Kasumi-1 (cell line): Measurements from ENCODE around the gene EFCAB5.
A peak's percentile ranks its signal among the peaks of the same experiment; 100 is the strongest.
"Not testable (repeated sequence)": the region's sequence is repeated elsewhere in the genome, so short reads cannot be mapped to it uniquely, and the experiment has no call there.

ENCODE experiments used
- DNase-seq, 2 experiments: peaks; one replicate each; lab custom pipeline; 2025; lab: John Stamatoyannopoulos, UW

Gene EFCAB5

DNA sequence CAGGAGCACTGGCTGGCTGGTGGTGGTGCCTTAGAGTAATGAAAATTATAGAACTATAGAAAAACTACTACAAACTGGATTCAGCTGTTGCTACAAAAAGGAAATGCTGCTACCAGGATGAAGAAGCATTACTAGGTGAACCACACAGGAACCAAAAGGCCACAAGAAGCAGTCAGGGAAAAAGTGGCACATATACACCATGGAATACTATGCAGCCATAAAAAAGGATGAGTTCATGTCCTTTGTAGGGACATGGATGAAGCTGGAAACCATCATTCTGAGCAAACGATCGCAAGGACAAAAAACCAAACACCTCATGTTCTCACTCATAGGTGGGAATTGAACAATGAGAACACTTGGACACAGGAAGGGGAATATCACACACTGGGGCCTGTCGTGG, 5.5 kb upstream of the EFCAB5 start:
- not testable (repeated sequence) for DNase-seq

DNA sequence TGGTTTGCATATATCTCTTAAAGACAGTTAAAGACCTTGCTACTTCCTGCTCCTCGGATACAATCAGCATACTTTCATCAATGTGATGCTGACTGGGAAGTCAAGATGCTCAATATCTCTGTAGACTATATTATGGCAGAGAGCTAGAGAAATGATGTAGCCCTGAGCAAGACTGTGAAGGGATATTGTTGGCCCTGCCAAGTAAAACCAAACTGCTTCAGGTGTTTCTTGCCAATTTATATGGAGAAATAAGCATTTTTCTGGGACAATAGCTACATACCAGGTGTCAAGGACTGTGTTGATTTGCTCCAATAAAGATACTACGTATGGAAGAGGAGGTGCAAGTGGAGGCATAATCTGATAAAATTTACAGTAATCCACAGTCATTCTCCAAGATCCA, 4.7 kb upstream of the EFCAB5 start:
- no peak for DNase-seq

DNA sequence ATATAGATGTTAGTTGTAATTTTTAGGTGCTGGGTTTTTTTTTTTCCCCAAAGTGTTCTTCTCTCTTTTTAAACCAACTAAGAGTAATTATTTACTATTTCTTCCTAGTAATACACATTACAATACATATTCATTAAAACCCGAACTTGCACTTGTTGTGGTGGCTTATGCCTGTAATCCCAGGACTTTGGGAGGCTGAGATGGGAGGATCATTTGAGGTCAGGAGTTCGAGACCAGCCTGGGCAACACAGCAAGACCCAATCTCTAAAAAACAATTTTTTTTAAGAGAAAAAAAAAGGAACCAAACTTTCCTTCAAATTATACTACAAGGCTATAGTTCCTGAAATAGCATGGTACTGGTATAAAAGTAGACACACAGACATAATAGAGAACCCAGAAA, 3.8 kb downstream of the EFCAB5 start:
- DNase-seq: no peak

DNA sequence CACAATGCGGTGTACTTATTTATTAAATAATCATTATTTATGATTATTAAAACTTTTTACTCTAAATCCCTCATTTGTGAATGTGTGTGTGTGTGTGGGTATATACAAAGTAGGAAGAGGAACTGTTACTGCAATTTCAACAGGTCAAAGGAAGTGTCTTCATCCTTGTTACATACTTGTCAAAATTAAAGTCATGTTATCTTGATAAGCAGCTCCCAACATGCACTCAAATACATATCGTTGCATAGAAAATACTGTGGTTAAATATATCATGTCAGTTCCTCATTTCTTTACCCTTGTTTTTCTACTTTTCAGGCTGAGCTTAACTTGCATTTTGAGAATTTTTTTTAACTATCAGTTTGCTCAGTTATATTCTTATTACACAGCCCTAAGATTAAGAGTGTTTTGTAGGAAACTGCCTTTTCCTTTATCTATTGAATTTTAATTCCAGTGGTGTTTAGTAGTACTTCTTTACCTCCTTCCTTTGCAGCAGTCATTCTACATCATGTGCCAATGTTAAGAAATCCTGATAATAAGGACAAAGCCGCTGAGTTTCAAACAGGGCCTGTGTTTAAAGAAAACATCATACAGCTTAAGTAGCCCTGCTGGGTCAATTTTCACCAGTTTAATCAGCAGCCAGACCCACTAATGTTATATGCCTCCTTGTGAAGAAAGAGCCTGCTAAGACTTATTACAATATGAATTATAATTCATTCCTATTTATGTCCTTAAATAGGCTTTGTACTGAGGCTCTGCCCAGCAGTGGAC, 7.2 kb downstream of the EFCAB5 start:
- DNase-seq: peak; percentile 87 to 88

DNA sequence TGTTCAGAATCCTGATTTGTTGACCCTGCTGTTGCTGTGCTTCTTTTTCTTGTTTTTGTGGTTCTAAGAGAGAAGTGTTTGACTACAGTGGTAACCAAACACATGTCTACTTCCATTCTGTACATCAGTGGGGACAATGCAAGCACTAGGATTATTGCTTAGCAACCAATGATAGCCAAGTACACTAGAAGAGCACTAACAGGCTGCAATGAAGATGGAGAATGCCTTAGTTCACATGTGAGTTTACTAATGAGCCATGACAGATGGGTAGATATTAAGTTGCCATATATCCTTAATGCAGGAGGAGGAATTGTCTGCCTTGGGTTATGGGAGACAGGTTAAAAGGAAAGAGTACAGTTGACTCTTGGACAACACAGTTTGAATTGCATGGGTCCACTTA, 8.3 kb downstream of the EFCAB5 start:
- DNase-seq: no peak

DNA sequence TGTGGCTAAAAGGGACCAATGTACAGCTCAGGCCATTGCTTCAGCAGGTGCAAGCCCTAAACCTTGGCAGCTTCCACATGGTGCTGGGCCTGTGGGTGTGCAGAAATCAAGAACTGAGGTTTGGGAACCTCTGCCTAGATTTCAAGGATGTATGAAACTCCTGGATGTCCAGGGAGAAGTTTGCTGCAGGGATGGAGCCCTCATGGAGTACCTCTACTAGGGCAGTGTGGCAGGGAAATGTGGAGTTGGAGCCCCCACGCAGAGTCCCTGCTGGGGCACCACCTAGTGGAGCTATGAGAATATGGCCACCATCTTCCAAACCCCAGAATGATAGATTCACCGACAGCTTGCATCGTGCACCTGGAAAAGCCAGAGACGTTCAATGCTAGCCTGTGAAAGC, 13.0 kb downstream of the EFCAB5 start:
- no peak for DNase-seq

DNA sequence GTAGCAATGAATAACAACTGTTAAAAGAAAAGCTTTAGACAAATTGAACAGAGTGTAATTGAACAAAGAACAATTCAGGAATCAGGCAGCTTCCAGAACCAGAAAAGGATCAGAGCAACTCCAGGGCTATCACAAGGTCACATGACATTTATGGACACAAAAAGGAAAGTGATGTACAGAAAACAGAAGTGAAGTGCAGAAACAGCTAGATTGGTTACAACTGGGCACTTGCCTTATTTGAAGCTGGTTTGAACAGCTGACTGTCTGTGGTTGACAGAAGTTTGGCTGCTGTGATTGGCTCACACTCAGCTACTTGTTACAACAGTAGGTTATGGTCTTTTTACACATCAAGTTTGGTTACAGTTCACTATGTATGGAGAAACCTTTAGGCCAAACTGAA, 14.8 kb downstream of the EFCAB5 start:
- no peak for DNase-seq

DNA sequence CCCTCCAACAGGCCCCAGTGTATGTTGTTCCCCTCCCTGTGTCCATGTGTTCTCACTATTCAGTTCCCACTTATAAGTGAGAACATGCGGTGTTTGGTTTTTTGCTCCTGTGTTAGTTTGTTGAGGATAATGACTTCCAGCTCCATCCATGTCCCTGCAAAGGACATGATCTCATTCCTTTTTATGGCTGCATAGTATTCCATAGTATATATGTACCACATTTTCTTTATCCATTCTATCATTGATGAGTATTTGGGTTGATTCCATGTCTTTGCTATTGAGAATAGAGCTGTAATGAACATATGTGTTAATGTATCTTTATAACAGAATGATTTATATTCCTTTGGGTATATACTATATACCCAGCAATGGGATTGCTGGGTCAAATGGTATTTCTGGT, 16.1 kb downstream of the EFCAB5 start:
- DNase-seq: not testable (repeated sequence)

DNA sequence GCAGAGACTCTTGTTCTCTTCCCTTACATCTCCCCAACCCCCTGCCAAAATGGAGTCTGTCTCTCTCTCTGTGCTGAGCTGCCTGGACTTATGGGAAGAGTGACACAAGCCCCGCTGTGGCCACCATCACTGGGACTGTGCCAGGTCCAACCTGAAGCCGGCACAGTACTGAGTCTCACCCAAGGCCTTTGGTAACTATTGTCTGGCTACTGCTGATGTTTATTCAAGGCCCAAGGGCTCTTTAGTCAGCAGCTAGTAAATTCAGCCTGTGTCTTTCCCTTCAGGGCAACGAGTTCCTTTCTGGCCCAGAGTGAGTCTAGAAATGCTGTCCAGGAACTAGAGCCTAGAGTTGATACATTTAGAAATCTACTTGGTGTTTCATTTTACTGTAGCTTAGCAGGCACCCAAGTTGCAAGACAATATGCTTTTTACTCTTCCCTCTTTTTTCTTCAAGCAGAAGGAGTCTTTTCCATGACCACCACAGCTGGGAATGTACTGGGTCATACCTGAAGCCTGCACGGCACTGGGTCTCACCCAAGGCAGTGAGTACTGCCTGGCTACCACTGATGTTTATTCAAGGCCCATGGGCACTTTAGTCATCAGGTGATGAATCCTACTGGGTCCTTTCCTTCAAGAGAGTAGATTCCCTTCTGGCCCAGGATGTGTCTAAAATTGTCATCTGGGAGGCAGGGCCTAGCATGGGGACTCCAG, 17.7 kb downstream of the EFCAB5 start:
- DNase-seq: no peak

DNA sequence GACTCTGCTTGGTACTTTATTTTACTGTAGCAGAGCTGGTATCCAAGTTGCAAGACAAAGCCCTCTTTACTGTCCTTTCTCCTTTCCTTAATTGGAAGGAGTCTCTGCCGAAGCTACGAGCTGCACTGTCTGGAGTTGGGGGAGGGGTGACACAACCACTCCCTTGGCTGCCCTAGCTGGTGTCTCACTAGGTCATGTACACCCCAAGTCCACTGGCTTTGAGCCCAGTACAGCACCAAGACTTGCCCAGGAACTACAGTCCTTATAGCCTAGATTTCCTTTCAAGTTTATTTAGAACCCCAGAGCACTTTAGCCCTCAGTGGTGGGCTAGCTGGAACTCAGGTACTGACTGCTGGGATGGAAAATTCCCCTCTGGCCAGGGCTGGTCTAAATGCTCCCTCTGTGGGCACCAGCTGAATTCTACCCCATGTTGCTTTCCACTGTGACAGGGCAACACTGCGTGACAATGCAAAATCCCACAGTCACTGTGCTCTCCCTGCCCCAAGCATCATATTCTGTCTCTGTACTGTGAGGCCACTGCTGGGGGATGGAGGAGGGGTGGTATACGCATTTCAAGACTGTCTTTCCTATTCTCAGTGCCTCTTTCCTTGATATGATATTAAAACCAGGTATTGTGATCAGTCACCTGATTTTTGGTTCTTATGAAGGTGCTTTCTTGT, 18.4 kb downstream of the EFCAB5 start:
- no peak for DNase-seq

DNA sequence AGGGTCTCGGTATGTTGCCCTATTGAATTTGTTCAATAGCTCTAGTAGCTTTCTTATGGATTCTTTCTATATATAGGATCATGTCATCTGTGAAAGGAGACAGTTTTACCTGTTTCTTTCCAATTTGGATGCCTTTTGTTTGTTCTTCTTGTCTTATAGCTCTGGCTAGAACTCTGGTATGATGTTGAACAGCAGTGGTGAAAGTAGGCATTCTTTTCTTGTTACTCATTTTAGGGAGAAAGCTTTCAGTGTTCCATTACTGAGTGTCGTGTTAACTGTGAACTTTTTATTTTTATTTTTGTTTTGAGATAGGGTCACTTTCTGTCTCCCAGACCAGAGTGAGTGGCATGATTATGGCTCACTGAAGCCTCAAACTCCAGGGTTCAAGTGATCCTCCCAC, 21.2 kb downstream of the EFCAB5 start:
- DNase-seq: no peak

DNA sequence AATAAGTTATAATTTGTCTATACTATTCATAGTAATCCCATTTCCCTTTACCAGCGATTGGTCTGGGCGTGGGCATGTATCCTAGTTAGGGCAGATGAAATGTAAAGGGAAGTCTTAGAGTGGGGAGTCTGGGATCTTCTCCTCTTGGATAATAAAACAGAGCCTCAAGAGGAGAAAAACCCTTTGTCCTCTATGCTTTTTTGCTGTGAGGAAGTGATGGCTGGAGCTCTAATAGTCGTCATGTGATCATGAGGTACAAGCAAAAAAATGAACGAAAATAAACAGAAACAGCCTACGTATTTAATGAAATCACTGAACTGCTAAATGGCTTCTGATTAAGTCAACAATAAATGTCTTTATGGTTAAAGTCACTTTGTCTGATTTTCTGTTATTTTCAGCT, 26.8 kb downstream of the EFCAB5 start:
- DNase-seq: no peak

DNA sequence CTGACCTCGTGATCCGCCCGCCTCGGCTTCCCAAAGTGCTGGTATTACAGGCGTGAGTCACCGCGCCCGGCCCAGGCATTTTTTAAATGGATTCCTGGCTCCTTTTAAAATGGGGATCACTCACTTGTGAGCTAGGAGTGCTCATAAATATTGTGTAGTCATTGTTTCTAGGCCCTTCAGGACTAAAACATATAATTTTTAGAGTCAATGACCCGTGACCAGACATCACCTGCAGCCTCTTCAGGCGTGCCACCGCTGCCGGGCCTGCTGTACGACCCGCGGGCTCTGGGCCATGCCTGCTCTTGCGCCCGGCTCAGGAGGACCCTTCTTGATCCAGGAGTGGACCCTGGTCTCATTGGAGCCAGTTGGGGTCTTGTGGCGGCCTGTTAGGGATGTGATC, 30.8 kb downstream of the EFCAB5 start:
- DNase-seq: no peak

DNA sequence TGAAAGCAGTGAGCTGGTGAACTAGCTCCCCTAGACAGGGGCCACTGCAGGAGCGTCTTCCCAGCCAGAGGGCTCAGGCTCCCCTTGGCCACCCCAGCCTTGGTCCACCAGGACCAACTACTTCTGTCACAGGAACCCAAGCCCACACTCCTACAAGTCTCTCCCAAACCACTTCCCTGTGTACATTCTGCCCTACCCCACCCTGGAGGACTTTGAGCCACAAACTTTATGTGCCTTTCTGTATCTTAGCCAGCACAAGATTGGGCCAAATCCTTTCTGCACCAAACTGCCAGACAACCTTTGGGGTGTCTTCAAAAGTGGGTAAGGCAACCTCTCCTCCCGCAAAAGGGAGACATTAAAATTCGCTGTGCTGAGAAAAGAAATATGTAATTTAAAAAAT, 31.6 kb downstream of the EFCAB5 start:
- no peak for DNase-seq

DNA sequence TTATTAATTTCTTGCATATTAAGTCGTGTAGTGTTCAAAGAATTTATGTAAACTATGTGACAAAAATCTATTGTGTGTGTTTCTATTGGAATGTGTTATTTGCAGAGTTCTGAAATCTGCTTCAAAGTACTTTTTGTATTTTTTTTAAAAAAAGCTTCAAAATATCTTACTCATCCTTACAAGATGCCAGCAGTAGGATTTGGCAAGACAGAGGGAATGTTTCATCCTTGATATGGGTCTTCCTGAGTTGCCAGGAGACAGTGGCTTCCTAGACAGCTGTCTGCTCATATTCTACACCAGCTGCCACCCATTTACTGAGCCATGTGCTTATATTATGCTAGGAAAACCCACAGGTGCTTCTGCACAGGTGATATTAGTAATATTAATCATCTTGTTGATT, 36.4 kb downstream of the EFCAB5 start:
- DNase-seq: no peak

DNA sequence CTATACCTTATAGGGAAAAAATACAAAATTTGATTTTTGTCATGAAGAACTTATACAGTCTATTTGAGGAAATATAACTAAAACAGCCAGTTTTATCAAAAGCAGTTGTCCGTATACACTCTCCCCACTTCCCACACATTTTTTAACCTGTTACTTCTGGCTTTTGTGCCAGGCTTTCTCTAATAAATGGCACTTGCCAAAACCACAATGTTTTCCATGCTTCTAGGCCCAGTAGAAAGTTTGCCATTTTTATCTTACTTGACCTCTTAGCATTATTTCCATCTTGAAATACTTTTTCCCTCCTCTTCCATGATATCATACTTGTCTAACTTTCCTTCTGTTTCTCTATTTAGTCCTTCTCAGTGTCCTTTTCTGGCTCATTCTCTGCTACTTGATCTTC, 38.8 kb downstream of the EFCAB5 start:
- DNase-seq: no peak

DNA sequence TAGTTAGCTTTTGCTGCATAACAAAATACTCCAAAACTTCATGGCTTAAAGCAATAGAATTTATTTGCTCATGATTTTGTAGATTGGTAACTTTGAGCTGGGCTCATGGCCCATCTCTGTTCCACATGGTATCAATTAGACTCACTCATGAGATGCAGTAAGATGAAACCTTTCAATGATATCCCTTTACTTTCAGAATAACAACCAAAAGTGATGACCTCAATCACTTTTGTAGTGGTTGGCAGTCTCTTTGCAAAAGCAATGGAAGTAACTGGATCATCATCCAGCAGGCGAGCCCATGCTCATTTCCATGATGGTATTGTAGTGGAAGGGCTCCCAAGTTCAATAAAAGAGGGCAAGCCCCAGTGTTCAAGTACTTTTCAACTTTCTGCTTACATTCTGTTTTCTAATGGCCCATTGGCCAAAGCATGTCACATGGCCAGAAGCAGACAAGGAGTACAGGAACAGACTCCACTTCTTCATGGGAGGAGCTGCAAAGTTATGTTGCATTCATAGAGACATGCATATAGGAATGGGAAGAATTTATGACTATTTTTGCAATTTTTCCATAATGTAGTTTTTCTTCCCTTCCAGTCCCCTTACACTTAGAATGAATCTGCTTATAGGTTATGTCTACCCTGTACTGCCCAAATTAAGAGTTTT, 41.7 kb downstream of the EFCAB5 start:
- DNase-seq: no peak

DNA sequence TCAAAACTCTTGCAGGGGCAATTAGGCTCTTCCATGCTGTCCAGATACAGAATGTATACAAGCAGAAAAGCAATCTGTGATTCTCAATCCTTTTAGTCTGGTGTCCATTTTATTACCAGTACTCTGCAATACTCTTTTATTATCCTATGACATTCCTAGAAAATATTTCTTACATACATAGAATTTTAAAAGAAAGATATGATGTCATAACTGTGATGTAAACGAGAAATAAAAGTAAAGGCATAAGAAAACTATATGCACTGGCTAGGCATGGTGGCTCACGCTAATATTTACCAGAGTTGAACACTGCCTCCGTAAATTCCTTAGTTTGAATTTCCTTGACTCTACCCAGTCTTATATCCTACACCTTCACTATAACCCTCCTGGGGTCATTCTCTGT, 55.0 kb downstream of the EFCAB5 start:
- DNase-seq: no peak

DNA sequence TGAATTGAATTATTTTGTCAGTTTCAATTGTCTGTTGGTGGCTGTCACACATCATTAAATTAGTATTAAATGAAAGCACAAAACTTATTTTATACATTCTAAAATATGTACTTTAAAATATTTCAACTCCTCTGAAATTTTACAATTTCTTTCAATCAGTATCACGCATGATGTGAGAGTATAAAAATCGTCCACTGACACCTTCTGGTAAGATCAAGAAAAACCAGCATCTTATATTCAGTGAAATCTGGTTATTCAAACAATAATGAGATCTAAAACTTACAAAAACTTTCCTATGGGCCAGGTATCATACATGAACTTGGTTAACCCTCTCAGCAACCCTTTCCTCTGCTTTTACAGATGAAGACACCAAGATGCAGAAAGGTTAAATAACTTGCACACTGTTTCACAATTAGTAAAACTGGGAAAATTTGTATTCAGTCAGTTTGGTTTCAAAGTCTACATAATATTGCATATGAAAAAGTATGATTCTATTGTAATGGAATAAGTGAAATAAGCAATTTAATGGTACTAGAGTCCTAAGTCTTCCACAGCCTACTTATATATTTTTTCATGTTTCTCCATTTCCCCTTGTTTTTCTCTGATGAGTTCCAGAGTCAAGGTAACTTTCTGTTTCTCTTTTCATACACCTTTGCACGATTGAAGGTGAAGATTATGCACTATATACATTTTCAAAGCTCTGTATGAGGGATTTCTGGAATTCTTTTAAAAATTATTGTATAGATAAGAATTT, 58.7 kb downstream of the EFCAB5 start:
- peak; percentile 11 to 14 for DNase-seq

DNA sequence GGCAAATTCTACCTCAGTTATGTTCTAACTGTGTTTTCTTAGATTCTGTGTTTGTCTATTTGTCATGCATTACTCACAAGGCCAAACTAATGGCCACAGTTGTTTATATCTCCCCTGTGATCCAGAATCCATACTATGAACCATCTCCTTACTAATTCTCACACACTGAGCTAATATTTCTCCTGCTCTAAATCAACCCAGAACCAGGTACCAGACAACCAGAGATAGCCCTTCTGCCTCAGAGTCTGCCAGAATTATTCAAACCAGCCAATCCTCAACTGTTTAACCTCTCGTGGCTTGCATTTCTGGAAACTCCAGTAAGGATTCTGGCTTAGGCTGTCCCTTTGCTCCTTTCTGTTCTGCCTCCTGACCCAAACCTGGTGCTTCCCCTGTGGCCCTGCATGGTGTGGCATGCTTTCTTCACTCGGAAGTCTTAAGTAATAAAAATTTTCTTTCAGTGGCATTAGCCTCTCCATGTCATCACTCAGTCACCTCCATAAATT, 59.4 kb downstream of the EFCAB5 start:
- no peak for DNase-seq

DNA sequence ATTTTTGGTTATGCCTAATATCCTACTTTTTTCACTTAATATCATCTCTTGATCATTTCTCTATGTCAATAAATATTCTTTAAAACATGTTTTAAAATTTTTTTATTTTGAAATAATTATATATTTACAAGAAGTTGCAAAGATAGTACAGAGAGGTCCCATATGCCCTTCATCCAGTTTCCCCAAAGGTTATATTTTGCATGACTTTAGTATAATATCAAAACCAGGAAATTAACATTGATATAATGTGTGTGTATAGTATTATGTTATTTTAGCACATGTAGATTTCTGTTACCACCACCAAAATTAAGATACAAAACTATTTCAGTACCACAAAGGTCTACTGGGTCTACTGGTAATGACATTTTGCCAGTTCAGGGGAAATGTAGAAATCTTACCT, 60.7 kb downstream of the EFCAB5 start:
- no peak for DNase-seq
